Stimulated activated CD4-positive, alpha-beta T cell treated with anti-CD3 and anti-CD28 coated beads, Interleukin-1b, Interleukin-23, amount 100 ng/mL, for 24 hours (primary cell): Measurements from ENCODE around the gene STARD3.
"Not testable (repeated sequence)": the region's sequence is repeated elsewhere in the genome, so short reads cannot be mapped to it uniquely, and the experiment has no call there.

Source experiments
- DNase-seq, 4 experiments: peaks; one replicate each; pipeline ENCODE4 v3.0.0-alpha.2; 2020; ENCODE audit warnings: low read depth in 4 of 4, low spot score in 1 of 4

STARD3 gene

GRCh38 chr17:39709998-39710964 lies 73.3 kb downstream of the STARD3 start:
- DNase-seq, result no peak

GRCh38 chr17:39711071-39711470 lies 74.1 kb downstream of the STARD3 start:
- DNase-seq, result not testable (repeated sequence)

DNA sequence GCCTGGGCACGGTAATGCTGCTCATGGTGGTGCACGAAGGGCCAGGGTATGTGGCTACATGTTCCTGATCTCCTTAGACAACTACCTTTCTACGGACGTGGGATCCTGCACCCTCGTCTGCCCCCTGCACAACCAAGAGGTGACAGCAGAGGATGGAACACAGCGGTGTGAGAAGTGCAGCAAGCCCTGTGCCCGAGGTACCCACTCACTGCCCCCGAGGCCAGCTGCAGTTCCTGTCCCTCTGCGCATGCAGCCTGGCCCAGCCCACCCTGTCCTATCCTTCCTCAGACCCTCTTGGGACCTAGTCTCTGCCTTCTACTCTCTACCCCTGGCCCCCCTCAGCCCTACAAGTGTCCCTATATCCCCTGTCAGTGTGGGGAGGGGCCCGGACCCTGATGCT lies 74.9 kb downstream of the STARD3 start:
- DNase-seq, result no peak
